Astrocyte of the spinal cord (primary cell): Measurements from ENCODE around the gene AFG1L.

Source experiments
- DNase-seq: peaks from one replicate; pipeline ENCODE4 v3.0.0; 2011; ENCODE audit warnings: low read depth, low spot score
- H3K4me3 ChIP-seq: 2 replicates; pipeline ENCODE4 v1.5.1; 2011; ENCODE audit warnings: low read depth, mild to moderate bottlenecking, low read length, moderate library complexity
- CTCF ChIP-seq: IDR thresholded peaks from 2 replicates; pipeline ENCODE4 v1.5.1; 2012; ENCODE audit warnings: low read depth, mild to moderate bottlenecking, low read length, inconsistent platforms
- in situ Hi-C: cut with HindIII; loops from 2 replicates; pipeline ENCODE4 v1.10.0; 2017; ENCODE audit warnings: low sequenced_read_pairs

The AFG1L gene

GRCh38 chr6:108556250-108556649, 261.4 kb downstream of the AFG1L start:
- no peak for DNase-seq
- in situ Hi-C loops = no loop called here
- H3K4me3 ChIP-seq = no peak overlapping the region
- no peak for TF ChIP-seq CTCF

GRCh38 chr6:108556866-108557493, 262.1 kb downstream of the AFG1L start:
- TF ChIP-seq CTCF = no peak
- in situ Hi-C loops = no loop called here
- H3K4me3 ChIP-seq = peak overlapping the region; percentile 80
- DNase-seq = no peak

GRCh38 chr6:108557494-108558371, 262.9 kb downstream of the AFG1L start:
- peak overlapping the region; percentile 80 for H3K4me3 ChIP-seq
- no peak for DNase-seq
- no peak for TF ChIP-seq CTCF
- in situ Hi-C loops = no loop called here

GRCh38 chr6:108558372-108559096, 263.7 kb downstream of the AFG1L start:
- TF ChIP-seq CTCF = no peak
- H3K4me3 ChIP-seq = peak overlapping the region; percentile 84
- in situ Hi-C loops = no loop called here
- peak; percentile 100 for DNase-seq

- TF ChIP-seq CTCF = no peak
- DNase-seq = peak; percentile 85
- H3K4me3 ChIP-seq = peak overlapping the region; percentile 84
- in situ Hi-C loops = no loop called here
These were observed 264.4 kb downstream of the AFG1L start for GRCh38 chr6:108559097-108559883.
